NCI-H226 (cell line): Measurements from ENCODE around the gene ZNF79.

Experiments used
- DNase-seq: peaks from one replicate; pipeline ENCODE4 v3.0.0-alpha.2; 2015

ZNF79 gene

DNA sequence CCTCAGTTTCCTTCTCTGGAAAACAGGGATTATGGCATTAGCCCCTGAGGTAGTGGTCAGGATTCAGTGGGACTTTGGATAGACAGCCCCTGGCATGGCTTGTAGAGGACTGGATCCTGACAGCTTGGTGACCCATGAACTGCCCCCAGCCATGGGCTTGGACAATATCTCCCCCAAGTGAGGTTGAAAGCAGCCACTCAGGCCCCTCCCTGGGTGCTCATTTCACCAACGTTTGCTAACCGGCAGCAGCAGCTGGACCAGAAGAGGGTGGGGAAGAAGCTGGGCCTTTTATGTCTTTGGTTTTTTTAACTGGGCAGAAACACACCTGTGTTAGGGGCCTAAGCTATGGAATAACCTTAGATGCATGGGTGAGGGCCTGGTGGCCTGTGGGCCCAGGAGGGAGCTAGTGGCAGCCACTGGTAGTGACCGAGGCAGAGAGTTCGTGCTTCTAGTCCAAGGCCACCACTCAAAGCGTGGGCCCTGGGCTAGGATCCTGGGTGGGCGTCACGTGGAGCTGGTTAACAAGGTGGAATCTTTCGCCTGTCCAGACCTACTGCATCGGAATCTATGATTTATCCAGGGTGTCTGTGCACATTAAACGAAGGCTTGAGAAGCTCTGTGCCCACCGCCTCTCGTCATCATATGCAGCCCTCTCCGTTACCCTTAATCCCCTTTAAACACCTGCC is 25.3 kb upstream of the ZNF79 start:
- DNase-seq: no peak

DNA sequence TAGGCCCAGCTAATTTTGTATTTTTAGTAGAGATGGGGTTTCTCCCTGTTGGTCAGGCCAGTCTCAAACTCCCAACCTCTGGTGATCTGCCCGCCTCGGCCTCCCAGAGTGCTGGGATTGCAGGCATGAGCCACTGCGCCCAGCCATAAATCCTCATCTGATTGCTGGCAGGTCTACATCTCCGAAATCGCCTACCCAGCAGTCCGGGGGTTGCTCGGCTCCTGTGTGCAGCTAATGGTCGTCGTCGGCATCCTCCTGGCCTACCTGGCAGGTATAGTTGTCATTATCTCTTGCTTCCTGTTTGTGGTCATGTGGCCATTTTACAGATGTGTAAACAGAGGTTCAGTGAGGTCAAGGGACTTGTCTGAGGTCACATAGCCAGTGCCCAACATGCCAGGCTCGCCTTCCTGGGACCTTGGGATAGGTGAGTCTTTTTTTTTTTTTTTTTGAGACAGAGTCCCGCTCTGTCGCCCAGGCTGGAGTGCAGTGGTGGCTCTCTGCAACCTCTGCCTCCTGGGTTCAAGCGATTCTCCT is 24.4 kb upstream of the ZNF79 start:
- DNase-seq: no peak

DNA sequence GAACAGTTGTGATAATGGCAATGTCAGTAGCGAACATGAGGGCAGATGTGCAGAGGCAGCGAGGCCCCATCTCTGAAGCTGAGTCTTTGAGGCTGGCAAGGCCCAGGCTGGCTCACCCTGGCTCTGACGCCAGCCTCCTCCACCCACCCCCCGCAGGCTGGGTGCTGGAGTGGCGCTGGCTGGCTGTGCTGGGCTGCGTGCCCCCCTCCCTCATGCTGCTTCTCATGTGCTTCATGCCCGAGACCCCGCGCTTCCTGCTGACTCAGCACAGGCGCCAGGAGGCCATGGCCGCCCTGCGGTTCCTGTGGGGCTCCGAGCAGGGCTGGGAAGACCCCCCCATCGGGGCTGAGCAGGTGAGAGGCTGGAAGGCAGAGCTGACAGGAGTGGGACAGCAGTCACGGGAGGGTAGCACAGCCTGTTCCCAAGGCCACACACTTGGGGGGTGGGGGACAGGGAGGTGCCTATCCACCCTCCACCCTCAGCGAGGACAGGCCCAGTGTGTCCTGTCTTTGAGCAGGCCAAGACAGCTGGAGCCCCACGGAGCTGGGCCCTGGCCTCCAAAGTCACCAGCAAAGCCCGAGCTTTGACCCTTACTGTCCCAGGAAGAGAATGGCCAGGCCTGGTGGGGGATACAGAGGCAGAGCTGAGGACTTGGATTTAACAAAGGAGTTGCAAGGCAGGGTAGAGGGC is 21.6 kb upstream of the ZNF79 start:
- DNase-seq: no peak

DNA sequence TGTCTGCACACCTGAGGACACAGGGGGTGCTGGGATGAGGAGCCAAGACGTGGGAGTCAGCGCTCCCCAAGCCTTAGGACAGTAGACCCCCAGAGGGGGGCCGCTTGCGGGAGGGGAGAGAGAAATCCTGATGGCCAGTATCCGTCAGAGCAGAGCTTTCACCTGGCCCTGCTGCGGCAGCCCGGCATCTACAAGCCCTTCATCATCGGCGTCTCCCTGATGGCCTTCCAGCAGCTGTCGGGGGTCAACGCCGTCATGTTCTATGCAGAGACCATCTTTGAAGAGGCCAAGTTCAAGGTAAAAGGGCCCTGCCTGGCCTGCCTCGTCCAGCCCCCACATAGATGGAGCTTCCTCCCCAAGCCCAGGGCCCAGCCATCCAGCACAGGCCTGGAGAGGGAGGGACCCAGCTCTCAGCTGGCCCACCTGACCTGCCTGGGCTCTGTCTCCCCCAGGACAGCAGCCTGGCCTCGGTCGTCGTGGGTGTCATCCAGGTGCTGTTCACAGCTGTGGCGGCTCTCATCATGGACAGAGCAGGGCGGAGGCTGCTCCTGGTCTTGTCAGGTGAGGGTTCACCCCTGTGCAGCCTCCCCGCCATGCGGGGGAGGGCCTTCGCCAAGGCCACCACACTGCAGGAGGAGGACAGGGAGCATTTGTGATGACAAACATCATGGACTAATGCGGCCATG is 20.5 kb upstream of the ZNF79 start:
- no peak for DNase-seq

DNA sequence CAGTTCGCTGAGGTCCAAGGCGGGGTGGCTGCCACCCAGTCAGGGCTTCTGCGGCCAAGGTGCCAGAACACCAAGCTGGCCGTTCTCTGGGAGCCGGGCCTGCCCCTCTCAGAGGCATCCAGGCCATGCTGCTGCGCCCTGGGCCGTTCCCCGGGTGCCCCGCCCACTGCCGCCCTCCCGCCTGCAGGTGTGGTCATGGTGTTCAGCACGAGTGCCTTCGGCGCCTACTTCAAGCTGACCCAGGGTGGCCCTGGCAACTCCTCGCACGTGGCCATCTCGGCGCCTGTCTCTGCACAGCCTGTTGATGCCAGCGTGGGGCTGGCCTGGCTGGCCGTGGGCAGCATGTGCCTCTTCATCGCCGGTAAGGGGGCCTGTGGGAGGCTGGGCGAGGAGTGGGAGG is 19.6 kb upstream of the ZNF79 start:
- DNase-seq: no peak

DNA sequence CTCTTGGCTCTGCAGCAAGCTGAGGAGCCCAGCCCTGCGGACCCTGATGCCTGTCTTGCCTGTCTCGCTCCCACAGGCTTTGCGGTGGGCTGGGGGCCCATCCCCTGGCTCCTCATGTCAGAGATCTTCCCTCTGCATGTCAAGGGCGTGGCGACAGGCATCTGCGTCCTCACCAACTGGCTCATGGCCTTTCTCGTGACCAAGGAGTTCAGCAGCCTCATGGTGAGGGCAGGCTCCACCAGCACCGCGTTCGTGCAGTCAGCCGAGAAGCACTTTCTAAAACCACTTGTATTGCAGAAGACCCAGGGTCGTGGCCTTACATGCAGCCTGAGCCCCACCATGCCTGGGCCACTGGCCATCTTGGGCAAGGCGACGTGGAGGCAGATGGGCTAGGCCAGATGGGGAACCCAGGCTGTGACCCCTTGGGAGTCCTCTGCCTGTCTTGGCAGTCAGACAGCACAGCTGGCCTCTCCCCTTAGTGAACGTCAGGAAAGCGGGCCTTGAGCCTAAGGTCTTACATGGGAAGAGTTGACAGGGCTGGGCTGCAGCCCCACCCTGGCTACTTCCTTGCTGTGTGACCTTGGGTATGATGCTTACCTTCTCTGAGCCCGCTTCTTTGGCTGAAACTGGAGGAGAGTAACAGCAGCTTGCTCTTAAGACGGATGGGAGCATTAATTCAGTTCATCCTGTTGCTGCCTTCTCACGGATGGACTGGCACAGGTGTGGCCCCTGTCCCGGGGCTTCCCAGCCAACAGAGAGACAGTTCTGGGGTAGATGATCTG is 18.6 kb upstream of the ZNF79 start:
- no peak for DNase-seq

DNA sequence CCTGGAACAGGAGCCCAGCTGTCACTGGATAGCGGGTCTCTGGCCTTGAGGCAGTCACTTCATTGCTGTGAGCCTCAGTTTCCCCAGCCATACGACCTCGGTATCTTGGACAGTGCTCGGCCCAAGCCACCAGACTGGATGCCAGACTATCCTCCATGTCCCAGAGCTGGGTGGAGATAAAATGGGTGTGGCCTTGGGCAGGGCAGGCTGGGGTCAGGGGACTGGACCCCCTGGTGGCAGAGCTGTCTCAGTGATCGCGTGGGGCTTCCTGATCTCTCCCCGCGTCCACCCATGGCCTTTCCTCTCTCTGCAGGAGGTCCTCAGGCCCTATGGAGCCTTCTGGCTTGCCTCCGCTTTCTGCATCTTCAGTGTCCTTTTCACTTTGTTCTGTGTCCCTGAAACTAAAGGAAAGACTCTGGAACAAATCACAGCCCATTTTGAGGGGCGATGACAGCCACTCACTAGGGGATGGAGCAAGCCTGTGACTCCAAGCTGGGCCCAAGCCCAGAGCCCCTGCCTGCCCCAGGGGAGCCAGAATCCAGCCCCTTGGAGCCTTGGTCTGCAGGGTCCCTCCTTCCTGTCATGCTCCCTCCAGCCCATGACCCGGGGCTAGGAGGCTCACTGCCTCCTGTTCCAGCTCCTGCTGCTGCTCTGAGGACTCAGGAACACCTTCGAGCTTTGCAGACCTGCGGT is 17.2 kb upstream of the ZNF79 start:
- DNase-seq: no peak

DNA sequence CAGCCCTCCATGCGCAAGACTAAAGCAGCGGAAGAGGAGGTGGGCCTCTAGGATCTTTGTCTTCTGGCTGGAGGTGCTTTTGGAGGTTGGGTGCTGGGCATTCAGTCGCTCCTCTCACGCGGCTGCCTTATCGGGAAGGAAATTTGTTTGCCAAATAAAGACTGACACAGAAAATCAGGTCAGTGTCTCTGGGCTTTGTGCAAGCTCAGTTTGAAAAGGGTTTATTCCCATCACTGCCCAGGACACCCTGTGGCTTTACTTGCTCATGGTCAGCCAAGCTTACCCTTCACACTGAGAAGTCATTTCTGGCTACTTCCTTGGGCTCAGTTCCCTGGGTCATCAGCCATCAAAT is 16.7 kb upstream of the ZNF79 start:
- no peak for DNase-seq

DNA sequence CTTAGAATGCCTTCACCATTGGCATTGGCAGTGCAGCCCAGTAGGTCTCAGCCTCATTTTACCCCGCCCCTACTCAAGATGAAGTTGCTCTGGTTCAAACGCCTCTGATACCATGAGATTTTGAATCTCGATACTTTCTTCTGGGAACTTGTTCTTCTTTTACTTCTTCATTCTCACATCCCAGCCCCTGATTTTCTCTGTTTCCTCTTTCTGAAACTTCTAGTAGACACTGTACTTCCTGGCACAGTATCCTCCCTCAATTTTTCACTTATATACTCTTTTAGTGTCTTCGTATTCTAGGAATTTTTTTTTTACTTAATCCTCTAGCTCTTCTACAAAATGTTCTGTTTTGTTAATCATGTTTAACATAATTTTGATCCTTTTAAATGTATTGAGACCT is 13.1 kb upstream of the ZNF79 start:
- no peak for DNase-seq

DNA sequence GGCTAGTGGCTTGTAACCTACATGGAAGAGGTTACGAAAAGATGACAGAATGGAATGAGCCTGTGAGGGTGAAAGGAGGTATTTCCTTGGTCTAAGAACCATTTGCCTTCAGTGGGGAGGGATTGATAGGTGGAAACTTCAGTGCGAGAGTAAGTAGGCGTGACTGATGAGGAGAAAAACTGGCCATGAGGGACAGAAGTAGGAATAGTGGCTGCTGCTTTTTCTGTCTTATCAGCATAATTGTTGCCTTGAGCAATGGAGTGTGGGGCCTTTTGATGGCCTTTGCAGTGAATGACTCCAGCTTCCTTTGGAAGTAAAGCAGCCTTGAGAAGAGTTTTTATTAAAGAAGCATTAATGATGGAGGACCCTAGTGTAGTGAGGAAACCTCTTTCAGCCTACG is 9.0 kb upstream of the ZNF79 start:
- DNase-seq: no peak

DNA sequence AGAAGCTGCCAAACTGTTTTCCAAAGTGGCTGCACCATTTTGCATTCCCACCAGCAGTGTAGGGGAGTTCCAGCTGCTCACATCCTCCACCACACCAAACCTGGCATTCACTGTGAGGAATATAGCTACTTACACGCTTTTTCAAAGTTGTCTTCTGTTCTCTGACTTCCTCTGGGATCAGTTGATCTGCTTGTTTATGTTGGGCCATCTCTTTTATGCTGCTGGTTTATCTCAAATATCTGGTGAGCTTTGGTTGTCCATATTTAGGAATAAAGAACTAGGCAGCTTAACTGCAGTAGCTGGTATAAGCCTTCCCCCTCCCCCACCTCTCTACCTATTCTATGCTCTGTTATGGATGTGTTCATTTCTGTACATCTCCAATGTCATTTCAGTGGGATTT is 8.5 kb upstream of the ZNF79 start:
- no peak for DNase-seq

DNA sequence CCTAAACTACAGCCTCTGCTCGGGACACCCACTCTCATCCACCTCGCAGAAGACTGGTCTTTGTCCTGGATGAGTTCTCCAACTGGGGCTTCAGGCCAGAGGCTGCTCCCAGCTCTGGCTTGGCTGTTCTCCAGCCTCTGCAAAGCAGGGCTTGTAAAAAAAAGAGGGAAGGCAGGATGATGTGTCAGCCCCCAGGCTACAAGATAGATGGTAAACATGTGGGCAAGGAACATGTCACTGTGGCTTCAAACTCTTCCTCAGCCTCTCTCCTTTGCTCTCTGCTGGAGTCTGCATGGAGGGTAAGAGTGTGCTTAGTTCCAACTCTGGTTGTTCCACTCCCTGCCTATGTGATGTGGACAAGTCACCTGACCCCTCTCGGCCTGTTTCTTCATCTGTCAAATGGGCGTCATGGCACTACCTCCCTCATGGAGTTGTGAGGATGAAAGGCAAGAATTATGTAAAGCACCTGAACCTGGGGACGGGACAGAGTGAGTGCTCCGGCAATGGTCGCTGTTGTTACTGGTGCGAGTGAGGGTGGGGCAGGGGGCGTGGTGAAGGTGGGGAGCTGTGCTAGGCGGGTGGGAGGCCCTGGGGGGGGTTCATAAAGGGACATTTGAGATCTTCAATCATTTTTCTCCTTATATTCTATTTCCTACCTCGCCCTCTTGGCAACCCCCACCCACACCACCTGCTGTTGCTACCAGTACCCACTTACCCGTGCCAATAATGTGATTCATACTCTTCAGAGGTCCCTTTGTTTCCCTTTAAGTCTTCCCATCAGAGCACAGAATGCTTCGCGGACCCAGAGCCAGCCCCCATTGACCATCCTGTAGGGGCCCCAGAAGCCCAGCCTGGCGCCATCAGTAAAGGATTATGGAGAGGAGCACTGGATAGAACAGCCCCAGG is 6.8 kb upstream of the ZNF79 start:
- DNase-seq: peak; percentile 65

DNA sequence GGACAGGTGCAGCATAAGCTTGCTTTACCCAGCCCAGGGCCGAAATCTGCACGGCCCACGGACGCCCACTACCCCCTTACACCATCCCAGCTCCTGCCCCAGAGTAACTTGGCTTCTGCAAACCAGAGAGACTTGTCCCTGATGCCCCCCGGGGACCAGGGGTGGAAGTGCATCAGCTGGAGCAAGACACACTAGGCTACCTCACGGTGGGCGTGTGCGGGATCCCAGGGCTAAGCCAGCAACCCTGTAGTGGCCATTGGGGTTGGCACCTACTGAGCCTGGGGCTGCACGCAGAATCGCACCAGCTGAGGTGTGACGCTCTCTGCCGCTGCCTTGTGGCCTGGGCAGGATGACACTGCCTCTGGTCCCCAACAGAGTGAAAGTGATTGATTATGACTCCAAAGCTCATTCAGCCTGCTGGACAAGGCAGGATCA is 6.1 kb upstream of the ZNF79 start:
- DNase-seq: no peak

DNA sequence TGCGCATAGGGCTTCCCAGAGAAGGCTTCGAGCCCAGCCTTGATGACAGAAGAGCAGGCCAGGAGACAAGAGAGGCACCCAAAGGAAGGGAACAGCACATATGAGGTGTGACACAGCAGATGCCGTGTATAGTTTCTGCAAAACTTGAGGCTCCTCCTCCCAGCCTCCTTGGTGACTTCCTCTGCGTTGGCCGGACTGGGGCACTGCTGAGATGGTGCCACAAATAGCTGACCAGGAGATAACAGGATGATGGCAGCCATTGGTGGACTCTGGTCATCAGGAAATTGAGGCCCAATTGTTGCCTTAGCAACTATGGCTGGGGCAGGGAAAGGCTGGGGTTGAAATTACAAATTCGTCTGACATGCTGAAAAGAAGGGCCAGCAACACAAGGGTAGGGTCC is 4.8 kb upstream of the ZNF79 start:
- DNase-seq: no peak

DNA sequence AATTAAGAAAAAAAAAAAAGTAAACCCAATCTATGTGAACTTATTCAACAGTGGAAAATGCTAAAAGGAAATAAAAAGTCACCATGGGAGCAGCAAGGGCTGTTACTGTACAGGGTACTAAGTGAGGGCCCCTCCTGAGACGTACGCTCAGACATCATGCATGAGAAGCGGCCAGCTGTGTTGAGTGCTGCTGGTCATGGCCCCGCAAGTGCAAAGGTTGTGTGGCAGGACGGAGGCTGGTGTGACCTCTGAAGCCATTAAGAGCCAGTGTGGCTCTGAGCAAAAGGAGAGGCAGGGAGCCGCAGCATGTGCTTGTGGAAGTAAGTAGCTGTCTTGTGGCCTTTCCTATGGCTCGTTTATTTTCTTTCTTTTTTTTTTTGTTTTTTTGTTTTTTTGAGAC is 3.1 kb upstream of the ZNF79 start:
- DNase-seq: no peak

DNA sequence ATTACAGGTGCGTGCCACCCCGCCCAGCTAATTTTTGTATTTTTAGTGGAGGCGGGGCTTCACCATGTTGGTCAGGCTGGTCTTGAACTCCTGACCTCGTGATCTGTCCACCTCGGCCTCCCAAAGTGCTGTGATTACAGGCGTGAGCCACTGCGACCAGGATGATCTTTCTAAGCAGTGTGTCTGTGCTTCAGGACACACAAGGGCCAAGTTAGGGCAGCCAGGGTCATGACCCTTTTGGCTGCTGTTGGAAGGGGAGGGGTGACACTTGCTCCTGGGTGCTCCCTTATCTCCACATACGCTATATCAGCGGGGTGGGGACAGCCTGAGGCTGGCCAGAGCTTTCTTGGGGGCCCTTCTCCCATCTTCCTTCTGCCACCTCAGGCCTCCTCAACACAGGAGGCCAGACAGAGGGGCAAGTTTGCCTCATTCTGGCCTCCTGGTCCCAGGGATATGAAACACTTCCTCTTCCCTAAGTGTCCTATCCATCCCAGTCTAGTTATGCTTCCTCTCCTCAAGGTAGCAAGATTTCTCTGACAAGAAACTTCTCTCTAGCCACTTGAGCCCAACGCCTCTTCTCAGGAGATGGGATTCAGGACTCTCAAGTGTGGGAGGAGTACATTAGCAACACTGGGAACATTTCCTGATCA is 1.9 kb upstream of the ZNF79 start:
- DNase-seq: no peak

DNA sequence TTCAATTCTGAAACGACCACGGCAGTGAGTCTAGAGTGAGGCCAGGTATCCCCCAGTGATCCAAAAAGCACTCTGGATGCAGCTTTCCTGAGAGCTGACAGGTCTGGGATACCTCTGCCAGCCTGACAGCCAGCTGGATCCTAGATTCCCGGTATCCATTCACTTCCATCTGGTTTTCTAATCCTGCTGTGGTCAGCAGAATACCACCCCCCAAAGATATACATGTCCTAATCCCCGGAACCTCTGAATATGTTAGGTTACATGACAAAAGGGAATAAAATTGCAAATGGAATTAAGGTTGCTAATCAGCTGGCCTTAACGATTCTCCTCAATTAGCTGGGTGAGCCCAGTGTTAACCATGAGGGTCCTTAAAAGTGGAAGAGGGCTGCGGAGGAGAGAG is 1.4 kb upstream of the ZNF79 start:
- DNase-seq: no peak

DNA sequence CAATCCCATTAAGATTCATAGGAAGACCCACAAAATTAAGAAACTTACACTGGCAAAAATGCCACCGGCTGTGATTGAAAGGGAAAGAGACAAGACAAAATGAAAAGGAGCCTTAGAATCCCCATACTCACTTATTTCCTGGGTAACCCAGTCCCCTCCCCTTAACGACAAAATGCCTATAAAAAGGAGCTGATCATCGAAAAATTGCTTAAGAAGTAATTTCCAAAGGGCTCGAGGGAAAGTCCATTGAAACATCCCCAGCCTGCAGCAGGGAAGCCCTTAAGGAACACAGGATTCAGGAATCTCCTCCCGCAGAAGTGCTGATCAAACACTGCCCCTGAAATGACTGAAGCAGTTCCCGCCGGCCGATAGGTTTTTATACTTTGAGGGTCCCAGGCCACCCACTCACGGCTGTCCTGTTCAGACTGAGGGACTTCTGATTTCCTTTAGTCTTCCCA is 677 bp upstream of the ZNF79 start:
- no peak for DNase-seq

DNA sequence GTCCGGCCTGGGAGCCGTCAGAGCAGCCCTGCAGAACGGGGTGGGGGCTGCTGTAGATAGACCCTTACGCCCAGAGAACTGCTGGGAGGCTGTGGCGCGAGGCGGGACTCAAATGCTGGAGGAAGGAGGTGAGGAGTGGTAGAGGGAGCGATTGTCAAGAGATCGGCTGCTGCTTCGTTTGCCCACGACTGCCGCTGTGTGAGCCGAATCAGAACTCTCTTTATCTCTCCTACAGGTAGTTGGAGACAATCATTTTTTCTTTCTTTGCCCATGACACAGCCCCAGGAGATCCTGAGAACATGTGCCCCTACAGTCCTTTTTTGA is 456 bp downstream of the ZNF79 start:
- DNase-seq: no peak

DNA sequence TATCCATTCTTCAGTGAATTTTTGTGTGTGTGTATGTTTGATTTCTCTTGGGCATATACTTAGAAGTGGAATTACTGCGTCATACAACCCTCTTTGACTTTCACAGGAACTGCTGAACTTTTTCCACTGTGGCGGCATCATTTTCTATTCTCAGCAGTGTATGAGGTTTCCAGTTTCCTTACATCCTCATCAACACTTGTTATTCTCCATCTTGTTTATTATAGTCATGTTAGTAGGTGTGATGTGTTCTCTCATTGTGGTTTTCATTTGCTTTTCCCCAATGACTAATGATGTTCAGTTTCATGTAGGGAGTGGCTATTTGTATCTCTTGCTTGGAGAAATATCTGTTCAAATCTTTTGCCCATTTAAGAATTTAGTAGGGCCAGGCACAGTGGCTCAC is 2.6 kb downstream of the ZNF79 start:
- DNase-seq: no peak

DNA sequence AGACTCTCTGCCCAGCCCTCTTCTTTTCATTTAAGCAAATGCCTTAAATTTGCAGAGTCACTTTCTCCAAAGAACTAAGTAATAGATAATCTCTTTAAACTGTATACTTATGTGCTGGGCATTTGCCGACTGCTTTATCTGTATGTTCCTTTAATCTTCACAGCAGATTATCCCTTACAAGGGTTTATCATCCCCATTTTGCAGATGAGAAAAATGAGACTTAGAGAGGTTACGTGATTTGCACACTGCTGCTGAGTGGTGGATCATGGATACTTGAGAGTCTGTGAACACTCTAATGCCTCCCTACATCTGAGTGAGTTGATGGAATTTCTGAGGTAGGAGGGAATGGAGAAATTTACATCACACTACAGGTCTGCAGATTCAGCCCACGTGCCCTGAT is 4.2 kb downstream of the ZNF79 start:
- no peak for DNase-seq
